Gastroesophageal sphincter (tissue), 4 donors: Measurements from ENCODE around the gene CD7. TPM values are rescaled to one million over a fixed set of nuclear protein-coding genes. Genes with fewer than 3 reads are reported as not detected.

Source experiments
- ATAC-seq: fragments of 150-250 bp; one replicate; pipeline ENCODE4 v1.9.1; 2016; ENCODE audit warnings: mild to moderate bottlenecking, moderate library complexity
- H3K27ac ChIP-seq, 4 donors: fragments of 200-600 bp; sonication (generic) in 3 of 4; 1 replicate in 3 of 4; 2 replicates in 1 of 4; pipeline ENCODE4 v1.5.1; 2016 to 2019
- H3K27me3 ChIP-seq: fragments of 200-600 bp; sonication (generic); one replicate; pipeline ENCODE4 v1.5.1; 2019
- H3K36me3 ChIP-seq, 2 donors: fragments of 200-600 bp; sonication (generic); one replicate each; pipeline ENCODE4 v1.5.1; 2019; ENCODE audit warnings: control low read depth in 1 of 2
- H3K4me1 ChIP-seq, 3 donors: fragments of 200-600 bp; sonication (generic); 1 replicate in 2 of 3; 2 replicates in 1 of 3; pipeline ENCODE4 v1.5.1; 2016 to 2019; ENCODE audit warnings: control low read depth in 2 of 3
- H3K4me3 ChIP-seq, 2 donors: fragments of 200-600 bp; sonication (generic); one replicate each; pipeline ENCODE4 v1.5.1; 2019; ENCODE audit warnings: mild to moderate bottlenecking in 1 of 2, moderate library complexity in 1 of 2
- H3K9me3 ChIP-seq, 3 donors: fragments of 200-600 bp; sonication (generic); one replicate each; pipeline ENCODE4 v1.5.1; 2017 to 2019; ENCODE audit warnings: control low read depth in 2 of 3
- CTCF ChIP-seq, 4 experiments: fragments of 200-600 bp in 2 of 4; fragments of 450-650 bp in 2 of 4; sonication (generic) in 1 of 4; IDR thresholded peaks; one replicate each; pipeline ENCODE4 v1.5.1; 2017 to 2019; ENCODE audit warnings: antibody characterized with exemption in 4 of 4, mild to moderate bottlenecking in 2 of 4, moderate library complexity in 2 of 4
- EP300 ChIP-seq: sonication (generic); formaldehyde crosslinking; IDR thresholded peaks from one replicate; pipeline ENCODE4 v1.6.1; 2017; ENCODE audit warnings: antibody characterized with exemption, mild to moderate bottlenecking
- POLR2A ChIP-seq, 2 donors: fragments of 450-650 bp; IDR thresholded peaks; one replicate each; pipeline ENCODE4 v1.6.1; 2017; ENCODE audit warnings: antibody characterized with exemption in 2 of 2, mild to moderate bottlenecking in 2 of 2, moderate library complexity in 1 of 2
- POLR2AphosphoS5 ChIP-seq: sonication (generic); formaldehyde crosslinking; IDR thresholded peaks from one replicate; pipeline ENCODE4 v1.6.1; 2017; ENCODE audit warnings: antibody characterized with exemption
- WGBS, 2 donors: methylation state at CpG; one replicate each; pipeline ENCODE4 v1.1.5; 2018; ENCODE audit warnings: low coverage in 1 of 2; 5-methylcytosine and 5-hydroxymethylcytosine counted together
- total RNA-seq, 4 donors: library from RNA; depleted of rRNA; stranded (reverse); fragments of >200 nt; gene quantifications; one replicate each; pipeline ENCODE4 v1.1.0, GENCODE V29; 2016

CD7 gene
- total RNA-seq, 4 donors from 2014 or later, result 0.58 to 1.7 (median 0.94) TPM; not detected in 1

- ATAC-seq, result no peak
- WGBS, 2 donors, result 66 to 89% methylated on average over 6 to 8 of the region's 16 CpGs
- no peaks in the 10 kb centered on the region for H3K9me3 ChIP-seq
Measured at GRCh38 chr17:82278786-82279391, 38.5 kb downstream of the CD7 start.

GRCh38 chr17:82278308-82278707 is 39.1 kb downstream of the CD7 start:
- Histone ChIP-seq H3K36me3 (peaks cover 0 to 23% of the 10 kb centered on the region in 2 donors), H3K4me1 (peaks cover 0 to 30% (median 12%) of the 10 kb centered on the region in 3 donors), H3K27me3 (no peaks in the 10 kb centered on the region), H3K4me3 (no peak overlapping the region), H3K9me3 (no peaks in the 10 kb centered on the region), H3K27ac (no peak overlapping the region)
- no peak for ATAC-seq
- WGBS, 2 donors, result 72 to 77% methylated on average over 8 to 9 of the region's 9 CpGs
- TF ChIP-seq POLR2AphosphoS5, result no peak
- no peak for TF ChIP-seq CTCF (IDR thresholded peaks at IDR 0.05)
- TF ChIP-seq POLR2A (IDR thresholded peaks at IDR 0.05), result no peak
- no peak for TF ChIP-seq EP300

More at GRCh38 chr17:82278786-82279391, 38.5 kb downstream of the CD7 start:
- no peak overlapping the region for H3K27ac ChIP-seq
- no peaks in the 10 kb centered on the region for H3K27me3 ChIP-seq
- no peak for TF ChIP-seq POLR2A (IDR thresholded peaks at IDR 0.05)
- peaks cover 0 to 31% (median 10%) of the 10 kb centered on the region in 3 donors for H3K4me1 ChIP-seq
- no peak overlapping the region for H3K4me3 ChIP-seq
- peaks cover 0 to 23% of the 10 kb centered on the region in 2 donors for H3K36me3 ChIP-seq

- H3K36me3 ChIP-seq, result peaks cover 0 to 23% of the 10 kb centered on the region in 2 donors
- no peak overlapping the region for H3K4me3 ChIP-seq
- no peaks in the 10 kb centered on the region for H3K9me3 ChIP-seq
- H3K27me3 ChIP-seq, result no peaks in the 10 kb centered on the region
- 60 to 71% methylated on average over 1 to 6 of the region's 12 CpGs for WGBS, 2 donors
- ATAC-seq, result no peak
- TF ChIP-seq POLR2AphosphoS5 (no peak), CTCF (IDR thresholded peaks at IDR 0.05) (no peak), POLR2A (IDR thresholded peaks at IDR 0.05) (no peak), EP300 (no peak)
- H3K27ac ChIP-seq, result no peak overlapping the region
- H3K4me1 ChIP-seq, result peaks cover 0 to 25% (median 12%) of the 10 kb centered on the region in 3 donors
Measured at GRCh38 chr17:82277851-82278250, 39.6 kb downstream of the CD7 start.

GRCh38 chr17:82276938-82277337 is 40.5 kb downstream of the CD7 start:
- no peak overlapping the region for H3K4me3 ChIP-seq
- H3K36me3 ChIP-seq, result peaks cover 0 to 25% of the 10 kb centered on the region in 2 donors
- H3K4me1 ChIP-seq, result peaks cover 0 to 29% (median 16%) of the 10 kb centered on the region in 3 donors
- H3K27ac ChIP-seq, result no peak overlapping the region
- ATAC-seq, result no peak
- H3K27me3 ChIP-seq, result no peaks in the 10 kb centered on the region
- 80 to 87% methylated on average over 4 to 5 of the region's 5 CpGs for WGBS, 2 donors
- no peaks in the 10 kb centered on the region for H3K9me3 ChIP-seq
- TF ChIP-seq POLR2AphosphoS5 (no peak), POLR2A (IDR thresholded peaks at IDR 0.05) (no peak), EP300 (no peak)

- H3K27ac ChIP-seq, result no peak overlapping the region
- no peak for ATAC-seq
- WGBS, 2 donors, result 82 to 100% methylated on average over 1 to 7 of the region's 14 CpGs
Measured at GRCh38 chr17:82275326-82275725, 42.1 kb downstream of the CD7 start.

More at GRCh38 chr17:82275326-82275725, 42.1 kb downstream of the CD7 start:
- H3K4me1 ChIP-seq, result peaks cover 0 to 45% (median 31%) of the 10 kb centered on the region in 3 donors
- H3K27me3 ChIP-seq, result no peaks in the 10 kb centered on the region
- no peaks in the 10 kb centered on the region for H3K9me3 ChIP-seq
- peaks cover 0 to 40% of the 10 kb centered on the region in 2 donors for H3K36me3 ChIP-seq
- TF ChIP-seq EP300 (no peak), POLR2AphosphoS5 (no peak), POLR2A (IDR thresholded peaks at IDR 0.05) (no peak), CTCF (IDR thresholded peaks at IDR 0.05) (no peak)
- no peak overlapping the region for H3K4me3 ChIP-seq
